GM21717 (cell line): ENCODE data around the gene LYZ.
A peak's percentile ranks its signal among the peaks of the same experiment; 100 is the strongest.
"Not testable (repeated sequence)": the region's sequence is repeated elsewhere in the genome, so short reads cannot be mapped to it uniquely, and the experiment has no call there.

ENCODE experiments used
- ATAC-seq: cut with Tn5 transposase; IDR thresholded peaks from one replicate; pipeline ENCODE4 v1.9.1; 2021; ENCODE audit warnings: mild to moderate bottlenecking, moderate library complexity; ENCODE audit not compliant: unreplicated experiment

LYZ gene

DNA sequence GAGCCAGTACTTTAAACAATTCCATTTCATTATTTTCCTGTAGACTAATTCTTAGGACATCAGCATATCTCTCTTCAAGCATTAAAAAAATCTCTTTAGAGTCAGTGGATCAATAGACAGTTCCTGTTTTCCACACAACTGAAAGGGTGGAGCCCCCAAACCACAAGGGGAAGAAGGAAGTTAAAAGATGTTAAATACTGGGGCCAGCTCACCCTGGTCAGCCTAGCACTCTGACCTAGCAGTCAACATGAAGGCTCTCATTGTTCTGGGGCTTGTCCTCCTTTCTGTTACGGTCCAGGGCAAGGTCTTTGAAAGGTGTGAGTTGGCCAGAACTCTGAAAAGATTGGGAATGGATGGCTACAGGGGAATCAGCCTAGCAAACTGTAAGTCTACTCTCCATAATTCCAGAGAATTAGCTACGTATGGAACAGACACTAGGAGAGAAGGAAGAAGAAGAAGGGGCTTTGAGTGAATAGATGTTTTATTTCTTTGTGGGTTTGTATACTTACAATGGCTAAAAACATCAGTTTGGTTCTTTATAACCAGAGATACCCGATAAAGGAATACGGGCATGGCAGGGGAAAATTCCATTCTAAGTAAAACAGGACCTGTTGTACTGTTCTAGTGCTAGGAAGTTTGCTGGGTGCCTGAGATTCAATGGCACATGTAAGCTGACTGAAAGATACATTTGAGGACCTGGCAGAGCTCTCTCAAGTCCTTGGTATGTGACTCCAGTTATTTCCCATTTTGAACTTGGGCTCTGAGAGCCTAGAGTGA lies at the start of gene LYZ:
LYZ (plus strand) TSS at position 220 of the 777 bp plus-strand sequence; CDS start at position 248, 28 bp downstream.
- no peak for ATAC-seq

DNA sequence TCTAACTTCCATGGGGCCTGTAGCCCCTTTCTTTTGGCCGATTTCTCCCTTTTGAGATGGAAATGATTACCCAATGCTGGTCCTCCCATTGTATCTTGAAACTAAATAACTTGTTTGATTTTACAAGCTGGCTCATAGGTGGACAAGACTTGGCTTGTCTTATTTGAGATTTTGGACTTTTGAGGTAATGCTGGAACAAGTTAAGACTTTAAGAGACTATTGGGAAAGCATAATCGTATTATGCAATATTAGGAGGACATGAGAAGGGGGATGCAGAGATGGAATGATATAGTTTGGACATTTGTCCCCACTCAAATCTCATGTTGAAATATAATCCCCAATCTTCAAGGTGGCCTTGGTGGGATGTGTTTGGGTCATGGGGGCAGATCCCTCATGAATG lies 49.2 kb upstream of the LYZ start:
- no peak for ATAC-seq

DNA sequence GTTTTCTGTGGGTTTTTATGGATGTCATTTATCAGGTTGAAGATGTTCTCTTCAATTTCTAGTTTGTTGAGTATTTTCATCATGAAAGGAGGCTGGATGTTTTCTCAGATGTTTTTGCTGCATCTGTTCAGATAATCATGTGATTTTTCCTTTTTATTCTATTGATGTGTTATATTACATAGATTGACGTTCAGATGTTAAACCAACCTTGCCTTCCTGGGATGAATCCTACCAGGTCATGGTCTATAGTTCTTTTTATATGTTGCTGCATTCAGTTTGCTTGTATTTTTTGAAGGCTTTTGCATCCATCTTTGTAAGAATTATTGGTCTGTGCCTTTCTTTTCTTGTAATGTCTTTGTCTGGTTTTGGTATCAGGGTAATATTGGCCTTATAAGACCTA lies 43.9 kb upstream of the LYZ start:
- ATAC-seq = no peak

DNA sequence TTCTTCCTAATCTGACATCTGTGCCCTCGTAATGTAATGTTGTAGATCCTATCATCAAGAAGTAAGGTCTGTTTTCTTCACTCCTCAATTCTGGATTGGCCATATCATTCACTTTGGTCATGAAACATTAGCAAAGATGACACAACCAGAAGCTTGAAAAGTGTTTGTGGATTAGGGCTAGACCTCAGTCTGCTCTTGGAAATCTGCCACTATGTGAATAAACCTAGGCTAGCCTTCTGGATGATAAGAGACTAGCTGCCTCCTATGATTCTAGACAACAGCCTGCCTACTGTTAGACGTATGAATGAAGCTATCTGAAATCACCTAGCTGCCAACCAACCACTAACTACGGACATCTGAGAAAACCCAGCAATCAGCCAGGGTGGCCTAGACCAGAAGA lies 38.7 kb upstream of the LYZ start:
- ATAC-seq = no peak

DNA sequence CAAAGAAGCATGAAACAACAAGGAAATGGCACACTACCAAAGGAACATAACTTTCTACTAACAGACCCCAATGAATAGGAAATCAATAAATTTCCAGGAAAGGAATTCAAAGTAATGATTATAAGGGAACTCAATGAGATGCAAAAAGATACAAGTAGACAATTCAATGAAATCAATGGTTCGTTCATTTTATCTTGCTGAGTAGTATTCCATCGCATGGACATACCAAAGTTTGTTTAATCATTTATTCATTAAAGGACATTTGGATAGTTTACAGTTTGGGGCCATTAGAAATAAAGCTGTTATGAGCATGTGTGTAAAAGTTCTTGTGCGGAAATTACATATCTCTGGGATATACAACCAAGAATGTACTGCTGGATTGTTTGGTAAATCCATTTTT lies 35.0 kb upstream of the LYZ start:
- no peak for ATAC-seq

DNA sequence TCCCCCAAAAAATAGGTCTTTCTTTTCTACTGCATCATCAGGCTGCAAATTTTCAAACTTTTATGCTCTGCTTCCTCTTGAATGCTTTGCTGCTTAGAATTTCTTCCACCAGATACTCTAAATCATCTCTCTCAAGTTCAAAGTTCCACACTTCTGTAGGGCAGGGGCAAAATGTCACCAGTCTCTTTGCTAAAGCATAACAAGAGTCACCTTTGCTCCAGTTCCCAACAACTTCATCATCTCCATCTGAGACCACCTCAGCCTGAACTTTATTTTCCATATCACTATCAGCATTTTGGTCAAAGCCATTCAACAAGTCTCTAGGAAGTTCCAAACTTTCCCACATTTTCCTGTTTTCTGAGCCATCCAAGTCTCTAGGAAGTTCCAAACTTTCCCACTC lies 31.4 kb upstream of the LYZ start:
- ATAC-seq = not testable (repeated sequence)

DNA sequence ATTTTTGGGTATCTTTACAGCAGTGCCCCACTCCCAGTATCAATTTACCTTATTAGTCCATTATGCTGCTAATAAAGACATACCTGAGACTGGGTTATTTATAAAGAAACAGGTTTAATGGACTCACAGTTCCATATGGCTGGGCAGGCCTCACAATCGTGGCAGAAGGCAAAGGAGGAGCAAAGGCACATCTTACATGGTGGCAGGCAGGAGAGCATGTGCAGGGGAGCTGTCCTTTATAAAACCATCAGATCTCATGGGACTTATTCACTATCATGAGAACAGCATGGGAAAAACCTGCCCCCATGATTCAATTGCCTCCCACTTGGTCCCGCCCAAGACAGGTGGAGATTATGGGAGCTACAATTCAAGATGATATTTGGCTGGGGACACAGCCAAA lies 30.9 kb upstream of the LYZ start:
- not testable (repeated sequence) for ATAC-seq

DNA sequence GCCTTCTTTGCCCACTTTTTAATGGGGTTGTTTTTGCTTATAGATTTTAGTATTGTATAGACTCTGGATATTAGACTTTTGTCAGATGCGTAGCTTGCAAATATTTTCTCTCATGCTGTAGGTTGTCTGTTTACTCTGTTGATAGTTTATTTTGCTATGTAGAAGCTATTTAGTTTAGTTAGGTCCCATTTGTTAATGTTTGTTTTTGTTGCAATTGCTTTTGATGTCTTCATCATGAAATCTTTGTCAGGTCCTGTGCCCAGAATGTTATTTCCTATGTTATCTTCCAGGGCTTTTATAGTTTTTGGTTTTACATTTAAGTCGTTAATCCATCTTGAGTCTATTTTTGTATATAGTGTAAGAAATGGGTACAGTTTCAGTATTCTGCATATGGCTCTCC lies 30.0 kb upstream of the LYZ start:
- no peak for ATAC-seq

DNA sequence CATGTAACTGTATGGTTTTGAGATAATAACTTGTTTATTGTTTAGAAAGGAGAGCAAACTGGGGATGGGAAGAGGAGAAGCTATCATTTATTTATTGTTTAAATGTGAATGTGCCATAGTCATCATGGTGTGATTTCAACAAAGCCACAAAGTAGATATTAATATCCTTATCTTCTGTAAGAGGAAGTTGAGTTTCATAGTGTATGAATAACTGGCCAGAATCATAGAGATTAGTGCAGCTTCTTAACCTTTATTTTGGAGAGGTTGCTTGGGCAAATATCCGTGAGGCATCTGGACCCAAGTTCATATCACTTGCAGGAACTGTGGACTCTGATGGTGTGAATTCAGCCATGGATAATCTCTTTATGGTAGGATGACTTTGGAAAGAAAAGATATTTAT lies 26.8 kb upstream of the LYZ start:
- ATAC-seq = no peak

DNA sequence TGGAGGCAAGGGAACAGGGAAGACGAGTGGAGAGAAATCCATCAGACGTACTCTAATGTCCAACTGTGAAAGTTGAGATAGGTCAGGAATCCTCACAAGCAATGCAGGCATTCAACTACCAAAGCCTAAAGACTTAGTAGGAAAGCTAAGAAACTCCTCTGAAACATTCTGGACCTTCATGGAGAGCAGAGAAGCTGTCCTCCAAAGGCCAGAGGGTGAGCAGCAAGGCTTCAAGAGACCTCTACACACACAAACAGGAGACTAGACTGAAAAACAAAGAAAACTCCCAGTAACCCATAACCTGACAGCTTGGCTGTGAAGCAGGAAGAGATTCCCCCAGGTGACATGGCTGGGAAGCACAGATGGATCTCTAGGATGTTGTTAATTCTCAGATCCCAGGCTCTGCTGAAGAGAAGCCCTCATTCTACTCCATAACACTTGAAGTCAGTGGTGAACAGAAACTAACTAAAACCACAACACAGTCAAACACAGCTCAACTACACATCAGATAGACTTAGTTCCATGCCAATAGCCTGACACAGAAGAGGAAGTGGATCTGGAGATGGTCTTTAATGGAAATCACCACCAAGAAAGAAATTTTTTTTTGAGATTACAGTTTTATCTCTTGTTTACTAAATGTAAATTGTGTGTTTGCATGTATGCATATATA lies 23.2 kb upstream of the LYZ start:
- peak; percentile 96 for ATAC-seq

DNA sequence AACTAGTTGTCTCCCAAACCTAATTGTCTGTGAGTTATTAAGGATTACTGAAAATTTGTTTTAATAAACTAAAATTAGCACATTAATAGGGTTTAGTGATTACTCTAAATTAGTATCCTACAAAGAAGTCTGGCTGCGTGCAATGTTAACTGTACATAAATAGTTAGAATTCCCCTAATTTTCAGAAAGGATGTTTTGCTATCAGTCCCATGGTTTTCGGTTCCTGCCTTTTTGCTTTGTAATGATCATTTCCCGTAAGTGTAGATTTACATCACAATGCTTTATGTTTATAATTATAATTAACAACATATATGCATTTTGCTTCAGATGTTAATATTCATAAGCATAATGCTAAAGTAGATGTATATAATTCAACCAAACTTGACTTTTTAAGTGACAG lies 19.8 kb upstream of the LYZ start:
- no peak for ATAC-seq

DNA sequence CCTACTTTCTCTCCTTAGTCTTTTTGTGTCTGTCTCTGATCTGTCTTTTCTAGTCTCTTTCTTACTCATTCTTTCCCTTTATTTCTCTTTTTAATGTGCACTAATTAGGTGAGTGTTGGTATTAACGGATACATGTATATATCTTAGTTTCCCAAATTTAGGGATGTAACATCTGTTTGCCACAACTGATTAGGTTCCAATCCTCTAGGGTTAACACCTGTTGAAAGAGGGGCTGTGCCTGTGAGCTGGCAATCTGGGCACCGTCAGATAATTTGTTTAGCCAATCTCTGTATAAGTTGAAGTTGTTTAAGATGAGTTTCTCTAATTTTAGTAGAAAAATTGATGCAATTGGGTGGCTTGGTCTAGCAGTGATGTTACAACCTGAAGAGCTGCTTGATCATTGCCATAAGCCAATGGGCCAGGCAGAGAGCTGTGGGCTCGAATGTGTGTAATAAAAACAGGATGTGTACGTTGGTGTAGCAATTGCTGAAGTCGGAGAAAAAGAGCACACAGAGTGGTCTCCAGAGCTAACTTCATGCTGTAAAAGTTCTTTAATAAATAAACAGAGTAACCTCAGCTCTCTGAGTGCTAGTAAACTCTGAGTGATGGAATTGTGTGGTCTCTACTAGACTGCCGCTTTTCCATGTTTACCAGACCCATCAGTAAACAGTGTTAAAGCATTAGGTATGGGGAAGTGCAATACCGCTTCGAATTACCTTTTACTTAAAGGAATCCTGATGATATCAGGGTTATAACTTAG lies 18.3 kb upstream of the LYZ start:
- no peak for ATAC-seq

DNA sequence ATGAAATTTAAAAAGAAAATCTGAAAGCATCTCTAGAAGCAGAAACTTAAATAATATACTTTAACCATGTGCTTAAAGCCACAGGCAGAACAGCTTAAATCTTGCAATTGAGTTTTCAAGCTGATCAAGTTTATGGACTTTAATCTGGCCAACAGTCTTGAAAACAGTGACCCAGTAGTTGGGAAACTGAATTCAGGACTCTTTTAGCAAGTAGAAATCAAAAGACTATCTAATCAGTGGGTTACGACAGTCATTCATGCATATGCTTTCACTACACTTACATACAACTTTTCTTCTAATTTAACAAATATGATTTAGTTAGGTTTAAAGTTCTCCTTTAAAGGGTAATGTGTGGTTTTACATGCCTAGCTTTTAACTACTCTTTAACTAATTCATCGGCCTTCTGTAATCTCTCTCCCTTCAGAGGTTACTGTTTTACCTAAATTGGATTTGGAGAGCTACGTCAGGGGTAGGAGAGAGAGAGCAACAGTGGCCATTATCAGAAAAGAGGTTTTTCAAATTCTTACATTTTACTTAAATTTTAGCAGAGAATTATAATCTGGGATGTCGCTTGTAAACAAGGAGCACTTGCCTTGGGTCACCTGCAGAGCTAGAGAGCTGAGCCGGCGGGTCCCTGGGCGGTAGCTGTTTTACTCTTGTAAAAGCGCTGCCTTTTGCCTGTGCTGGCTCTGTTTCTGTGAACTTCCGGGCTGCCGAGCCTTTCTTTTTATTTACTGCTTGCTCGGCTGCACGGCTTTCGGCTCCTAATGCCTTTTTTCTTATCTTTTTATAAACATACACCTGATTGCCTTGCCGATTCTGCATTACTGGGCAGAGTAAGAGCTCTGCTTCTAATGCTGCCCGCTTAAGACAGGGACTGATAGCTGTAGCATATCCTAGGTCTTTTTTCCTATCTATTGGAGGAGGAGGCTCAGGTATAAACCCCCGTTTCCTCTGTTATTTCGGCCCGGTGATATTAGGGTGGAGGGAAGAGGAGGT lies 17.4 kb upstream of the LYZ start:
- ATAC-seq = peak; percentile 80

DNA sequence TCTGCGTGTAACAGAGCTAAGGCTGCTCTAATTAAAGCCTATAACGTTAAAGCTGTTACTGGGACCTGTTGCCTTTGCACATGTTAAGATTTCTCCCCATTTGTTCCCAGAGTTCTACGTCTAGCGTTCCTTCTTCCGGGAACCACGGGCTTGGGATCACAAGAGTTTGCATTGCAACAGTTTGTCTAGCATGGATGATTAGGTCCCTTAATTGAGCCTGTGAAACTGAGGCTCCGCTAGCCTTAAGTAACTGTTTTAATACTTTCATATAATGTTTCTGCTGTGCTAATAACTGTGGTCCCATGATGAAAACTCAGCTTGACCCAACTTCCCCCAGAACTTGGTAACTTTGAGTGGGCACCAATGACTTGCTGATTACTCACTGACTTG lies 16.7 kb upstream of the LYZ start:
- no peak for ATAC-seq

DNA sequence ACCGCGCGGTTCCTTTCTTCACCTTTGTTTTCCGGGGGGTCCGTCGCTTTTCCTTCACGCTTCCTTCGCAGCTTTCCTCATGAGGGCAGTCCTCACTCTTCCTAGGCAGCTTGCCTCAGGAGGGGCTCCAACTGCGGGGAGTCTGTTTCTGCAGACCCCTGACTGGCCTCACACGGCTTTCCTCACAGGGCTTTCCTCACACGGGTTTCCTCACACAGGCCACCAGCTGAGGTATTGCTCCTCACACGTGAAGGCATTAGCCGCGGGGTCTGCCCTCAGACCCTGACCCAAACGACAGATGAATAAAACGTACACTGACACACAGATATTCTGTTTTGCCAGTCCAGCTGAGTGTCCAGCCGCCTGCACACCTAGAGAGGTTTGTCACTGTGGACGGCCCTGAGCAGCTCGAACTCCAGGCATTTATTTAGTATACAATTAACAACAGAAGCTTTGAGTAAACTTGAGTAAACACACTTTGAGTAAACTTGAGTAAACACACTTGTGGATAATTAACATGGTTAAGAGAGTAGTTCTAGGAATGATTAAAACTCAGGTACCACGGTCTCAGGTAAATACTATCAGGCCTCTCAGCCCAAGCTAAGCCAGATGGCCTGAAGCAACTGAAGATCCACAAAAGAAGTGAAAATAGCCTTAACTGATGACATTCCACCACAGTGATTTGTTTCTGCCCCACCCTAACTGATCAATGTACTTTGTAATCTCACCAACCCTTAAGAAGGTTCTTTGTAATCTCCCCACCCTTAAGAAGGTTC lies 16.1 kb upstream of the LYZ start:
- ATAC-seq = no peak

DNA sequence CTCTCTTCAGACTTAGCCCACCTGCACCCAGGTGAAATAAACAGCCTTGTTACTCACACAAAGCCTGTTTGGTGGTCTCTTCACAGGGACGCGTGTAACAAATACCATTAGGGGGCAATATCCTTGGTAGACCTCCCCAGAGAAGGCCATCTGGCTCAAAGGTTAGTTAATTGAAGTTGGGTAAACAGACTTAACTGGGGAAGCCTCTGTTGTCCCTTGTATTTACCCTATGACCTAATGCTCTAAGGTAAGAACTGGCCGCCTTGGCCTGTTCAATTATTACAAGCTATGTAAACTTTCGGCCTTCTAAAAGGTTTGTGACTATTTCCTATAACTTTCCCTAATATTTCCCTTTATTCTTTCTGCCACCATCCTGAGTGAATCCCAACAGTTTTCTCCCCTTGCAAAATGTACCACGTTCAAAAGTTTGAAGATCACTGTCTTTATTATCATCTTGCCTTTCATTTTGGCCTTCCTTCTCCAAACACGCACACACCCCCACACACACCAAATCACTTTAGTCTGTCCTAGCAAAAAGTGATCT lies 15.3 kb upstream of the LYZ start:
- no peak for ATAC-seq

DNA sequence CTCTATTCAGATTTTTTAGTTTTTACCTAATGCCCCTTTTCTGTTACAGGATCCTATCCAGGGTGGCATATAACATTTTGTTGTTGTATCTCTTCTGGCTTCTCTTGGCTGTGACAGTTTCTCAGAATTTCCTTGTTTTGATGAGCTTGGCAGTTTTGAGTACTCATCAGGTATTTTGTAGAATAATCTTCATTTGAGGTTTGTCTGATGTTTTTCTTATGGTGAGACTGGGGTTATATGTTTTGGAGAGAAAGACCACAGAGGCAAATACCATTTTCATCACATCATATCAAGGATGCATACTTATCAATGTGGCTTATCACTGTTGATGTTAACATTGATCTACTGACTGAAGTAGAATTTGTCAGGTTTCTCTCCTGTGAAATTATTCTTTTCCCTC lies 14.0 kb upstream of the LYZ start:
- no peak for ATAC-seq

DNA sequence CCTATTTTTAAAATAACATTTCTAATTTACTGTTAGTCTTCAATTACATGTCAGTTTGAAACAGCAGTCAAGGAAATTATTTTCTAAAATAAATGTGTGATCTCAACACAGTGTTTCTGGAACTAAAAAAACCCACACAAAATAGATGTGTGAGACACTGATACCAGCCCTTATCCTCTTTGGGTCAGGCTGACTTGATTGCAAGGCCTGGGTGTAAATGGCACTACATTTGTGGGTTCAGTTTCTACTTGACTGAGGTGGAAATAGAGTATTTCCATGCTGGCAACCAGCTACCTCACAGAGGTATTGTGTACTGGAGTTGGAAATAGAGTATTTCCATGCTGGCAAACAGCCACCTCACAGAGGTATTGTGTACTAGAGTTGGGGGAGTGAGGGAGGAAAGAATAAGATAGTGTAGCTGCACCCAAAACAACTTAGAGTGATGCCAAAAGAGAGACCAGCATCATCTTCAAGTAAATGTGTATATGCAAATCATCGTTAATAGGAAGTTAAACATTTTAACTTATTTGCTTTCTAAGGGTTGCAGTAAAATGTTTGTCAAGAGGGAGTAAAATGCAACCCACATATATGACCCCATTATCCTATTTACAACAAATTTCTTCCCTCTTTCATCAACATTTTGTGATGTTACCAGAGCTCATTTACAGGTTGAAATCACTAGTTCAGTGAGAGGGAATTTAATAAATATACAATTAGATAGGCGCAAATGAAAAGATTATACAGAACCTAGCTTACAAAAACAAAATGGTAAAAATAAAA lies 10.7 kb upstream of the LYZ start:
- no peak for ATAC-seq
